IMR-90 (cell line): ENCODE measurements around the gene KRTAP5-4. TPM values are rescaled to one million over a fixed set of nuclear protein-coding genes. Genes with fewer than 3 reads are reported as not detected.

Experiments used
- ATAC-seq: fragments of 200-7000 bp; cut with Tn5 transposase; 2 replicates; pipeline ENCODE4 v1.9.1; 2020; ENCODE audit warnings: low read depth, mild to moderate bottlenecking, moderate library complexity
- BruUV-seq: library from RNA; stranded (reverse); fragments of 400-500 nt; replicated peaks from 2 replicates; lab custom pipeline; 2021; lab: Mats Ljungman, UMichigan
- CTCF ChIA-PET: fragments of 300-600 bp; formaldehyde crosslinking; extraction: SDS; loops from one replicate; lab custom pipeline; 2021; ENCODE audit warnings: antibody characterized with exemption; lab: Yijun Ruan, JAX
- POLR2A ChIA-PET: fragments of 300-600 bp; sonication (Branson Sonifier 250); formaldehyde crosslinking; loops from one replicate; lab custom pipeline; 2022; ENCODE audit warnings: antibody characterized with exemption; ENCODE audit not compliant: unreplicated experiment; lab: Charles Lee
- DNase-seq: peaks from one replicate; pipeline ENCODE4 v3.0.0; 2013
- H2AFZ ChIP-seq: replicated peaks from 2 replicates; pipeline ENCODE3; 2013; ENCODE audit warnings: low read length, mild to moderate bottlenecking; ENCODE audit not compliant: poor library complexity
- H2AK5ac ChIP-seq: 2 replicates; pipeline ENCODE4 v1.6.1; 2013; ENCODE audit warnings: low read depth, low read length, inconsistent platforms
- H2AK9ac ChIP-seq: replicated peaks from 2 replicates; pipeline ENCODE3; 2013; ENCODE audit warnings: mild to moderate bottlenecking, low read depth, low read length, moderate library complexity; ENCODE audit not compliant: poor library complexity
- H2BK120ac ChIP-seq: 2 replicates; pipeline ENCODE4 v1.6.1; 2013; ENCODE audit warnings: low read depth, low read length, inconsistent platforms
- H2BK15ac ChIP-seq: 3 replicates; pipeline ENCODE4 v1.6.1; 2013; ENCODE audit warnings: low read depth, low read length, inconsistent platforms
- H2BK20ac ChIP-seq: 2 replicates; pipeline ENCODE4 v1.6.1; 2013; ENCODE audit warnings: low read depth, mild to moderate bottlenecking, inconsistent platforms, low read length, moderate library complexity
- H2BK5ac ChIP-seq: 2 replicates; pipeline ENCODE4 v1.6.1; 2013; ENCODE audit warnings: mild to moderate bottlenecking, low read depth, low read length, inconsistent platforms; ENCODE audit not compliant: poor library complexity, severe bottlenecking
- H3K14ac ChIP-seq: replicated peaks from 2 replicates; pipeline ENCODE4 v1.6.1; 2013; ENCODE audit warnings: low read depth, low read length, inconsistent platforms
- H3K18ac ChIP-seq: 2 replicates; pipeline ENCODE4 v1.6.1; 2013; ENCODE audit warnings: low read depth, low read length, control low read depth
- H3K23ac ChIP-seq: 2 replicates; pipeline ENCODE4 v1.6.1; 2013; ENCODE audit warnings: low read depth, low read length, inconsistent platforms
- H3K27ac ChIP-seq: 2 replicates; pipeline ENCODE4 v1.5.1; 2013; ENCODE audit warnings: mild to moderate bottlenecking, control low read depth, low read length; ENCODE audit not compliant: insufficient read depth
- H3K27me3 ChIP-seq: 2 replicates; pipeline ENCODE4 v1.6.1; 2013; ENCODE audit warnings: low read length; ENCODE audit not compliant: control insufficient read depth, insufficient read depth
- H3K36me3 ChIP-seq: 2 replicates; pipeline ENCODE4 v1.6.1; 2013; ENCODE audit warnings: low read length, mixed read lengths; ENCODE audit not compliant: control insufficient read depth, insufficient read depth
- H3K4ac ChIP-seq: 2 replicates; pipeline ENCODE4 v1.6.1; 2013; ENCODE audit warnings: low read depth, low read length, inconsistent platforms
- H3K4me1 ChIP-seq: 2 replicates; pipeline ENCODE4 v1.6.1; 2013; ENCODE audit warnings: low read length, mixed read lengths; ENCODE audit not compliant: control insufficient read depth, insufficient read depth
- H3K4me2 ChIP-seq: 2 replicates; pipeline ENCODE4 v1.6.1; 2013; ENCODE audit warnings: low read depth, mild to moderate bottlenecking, control low read depth, low read length, moderate library complexity
- H3K4me3 ChIP-seq: 2 replicates; pipeline ENCODE4 v1.5.1; 2013; ENCODE audit warnings: low read depth, mild to moderate bottlenecking, control low read depth, low read length, moderate library complexity; ENCODE audit not compliant: insufficient read depth
- H3K56ac ChIP-seq: 2 replicates; pipeline ENCODE4 v1.6.1; 2013; ENCODE audit warnings: low read length, inconsistent platforms; ENCODE audit not compliant: insufficient read depth; ENCODE audit errors: extremely low read depth
- H3K79me1 ChIP-seq, 2 experiments: 2 replicates each; pipeline ENCODE4 v1.6.1; 2013; ENCODE audit warnings: low read length in 2 of 2, inconsistent platforms in 1 of 2, low read depth in 1 of 2
- H3K9ac ChIP-seq: 2 replicates; pipeline ENCODE4 v1.6.1; 2013; ENCODE audit warnings: low read depth, low read length, control low read depth
- H3K9me1 ChIP-seq: 2 replicates; pipeline ENCODE4 v1.6.1; 2013; ENCODE audit warnings: low read length, inconsistent platforms; ENCODE audit not compliant: insufficient read depth
- H3K9me3 ChIP-seq: 2 replicates; pipeline ENCODE4 v1.6.1; 2013; ENCODE audit warnings: low read length; ENCODE audit not compliant: control insufficient read depth, insufficient read depth
- H4K20me1 ChIP-seq: 2 replicates; pipeline ENCODE4 v1.6.1; 2013; ENCODE audit warnings: low read length, inconsistent platforms; ENCODE audit not compliant: insufficient read depth
- H4K5ac ChIP-seq: 2 replicates; pipeline ENCODE4 v1.6.1; 2013; ENCODE audit warnings: mild to moderate bottlenecking, low read depth, low read length, control low read depth
- H4K8ac ChIP-seq, 2 experiments: 2 replicates each; pipeline ENCODE4 v1.6.1; 2013; ENCODE audit warnings: low read depth in 2 of 2, low read length in 2 of 2, control low read depth in 1 of 2, inconsistent platforms in 1 of 2
- H4K91ac ChIP-seq: 2 replicates; pipeline ENCODE4 v1.6.1; 2013; ENCODE audit warnings: low read depth, low read length, inconsistent platforms; ENCODE audit not compliant: insufficient read depth
- CHD1 ChIP-seq: IDR thresholded peaks from 2 replicates; pipeline ENCODE4 v1.6.1; 2012; ENCODE audit warnings: low read depth, low read length, improper control_type of control experiment
- MAFK ChIP-seq: IDR thresholded peaks from 2 replicates; pipeline ENCODE4 v1.6.1; 2012; ENCODE audit warnings: low read depth, low read length, improper control_type of control experiment
- WGBS, 2 experiments: methylation state at CpG; one replicate each; pipeline versions ENCODE4 v1.1.5 to v1.1.7; 2013; ENCODE audit warnings: missing lambda C conversion rate in 2 of 2; ENCODE audit not compliant: insufficient read length in 1 of 2; ENCODE audit errors: extremely low coverage in 2 of 2; 5-methylcytosine and 5-hydroxymethylcytosine counted together
- dilution Hi-C: fragments of 300-500 bp; cut with HindIII; formaldehyde crosslinking; loops from one replicate; pipeline ENCODE4 v1.14.3; 2018; ENCODE audit warnings: low sequenced_read_pairs; ENCODE audit not compliant: unreplicated experiment
- in situ Hi-C: fragments of 300-500 bp; cut with MboI; formaldehyde crosslinking; loops from 3 replicates; pipeline ENCODE4 v1.14.3; 2019; ENCODE audit warnings: low sequenced_read_pairs, inconsistent platforms, mixed read lengths
- intact Hi-C: fragments of 100-400 bp; cut with micrococcal nuclease; formaldehyde crosslinking; loops from 2 replicates; pipeline ENCODE4 v1.10.0; 2022
- polyA plus RNA-seq, 3 experiments: library from polyadenylated mRNA; depleted of rRNA; stranded (reverse); fragments of >200 nt; gene quantifications; 2 replicates each; pipeline ENCODE4 v1.2.3, GENCODE V29; 2012; ENCODE audit warnings: low replicate concordance in 1 of 3
- total RNA-seq: library from RNA; depleted of rRNA; stranded (reverse); fragments of >200 nt; gene quantifications from 2 replicates; pipeline ENCODE4 v1.2.3, GENCODE V29; 2012

KRTAP5-4 gene
- total and polyA plus RNA-seq, 2 of the 4 experiments (the other 2 are of a cell fraction): not detected

- TF ChIP-seq CHD1: no peak
- no peak for TF ChIP-seq MAFK
- H3K4me3 ChIP-seq: no peak overlapping the region
- no peaks in the 10 kb centered on the region for H3K36me3 ChIP-seq
- no peaks in the 10 kb centered on the region for H3K4me1 ChIP-seq
- H3K14ac ChIP-seq: no peak overlapping the region
- ATAC-seq (no peak), DNase-seq (no peak)
- no TSS peak for BruUV-seq
- H3K27ac ChIP-seq: no peak overlapping the region
- no peak overlapping the region for H3K9ac ChIP-seq
- H2AK5ac ChIP-seq: no peak overlapping the region
- in situ Hi-C loops (no loop called here), intact Hi-C loops (no loop called here), dilution Hi-C loops (no loop called here)
- no peak overlapping the region for H3K4ac ChIP-seq
- POLR2A ChIA-PET: no interaction called here
- no peak overlapping the region for H3K56ac ChIP-seq
- no peak overlapping the region for H3K23ac ChIP-seq
- no peak overlapping the region for H2BK15ac ChIP-seq
- H4K20me1 ChIP-seq: no peaks in the 10 kb centered on the region
- H3K79me1 ChIP-seq: no peaks in the 10 kb centered on the region
- H3K27me3 ChIP-seq: peaks cover 54% of the 10 kb centered on the region
- no peak overlapping the region for H3K18ac ChIP-seq
- no peak overlapping the region for H4K91ac ChIP-seq
- H2AK9ac ChIP-seq: no peak overlapping the region
- CTCF ChIA-PET: interaction anchor here (1.4 to 1.9 kb wide), 3 partner anchors 11 to 26 kb away, joined by 3 to 6 read pairs (median 3); no protein-coding TSS in a partner anchor
- no peak overlapping the region for H2BK120ac ChIP-seq
- H4K5ac ChIP-seq: no peak overlapping the region
- no peaks in the 10 kb centered on the region for H3K9me1 ChIP-seq
- H2BK5ac ChIP-seq: no peak overlapping the region
- no peak overlapping the region for H3K4me2 ChIP-seq
- no peak overlapping the region for H2BK20ac ChIP-seq
- no peak overlapping the region for H4K8ac ChIP-seq
- 58% methylated on average over 2 of the region's 18 CpGs; no CpG with 5 or more reads in 1 of the 2 experiments for WGBS, 2 experiments
- no peaks in the 10 kb centered on the region for H3K9me3 ChIP-seq
- no peak overlapping the region for H2AFZ ChIP-seq
Measured at GRCh38 chr11:1639102-1639620, 17.2 kb upstream of the KRTAP5-4 start.
